Measurements from ENCODE around the gene CROCC2.

Gene CROCC2

DNA sequence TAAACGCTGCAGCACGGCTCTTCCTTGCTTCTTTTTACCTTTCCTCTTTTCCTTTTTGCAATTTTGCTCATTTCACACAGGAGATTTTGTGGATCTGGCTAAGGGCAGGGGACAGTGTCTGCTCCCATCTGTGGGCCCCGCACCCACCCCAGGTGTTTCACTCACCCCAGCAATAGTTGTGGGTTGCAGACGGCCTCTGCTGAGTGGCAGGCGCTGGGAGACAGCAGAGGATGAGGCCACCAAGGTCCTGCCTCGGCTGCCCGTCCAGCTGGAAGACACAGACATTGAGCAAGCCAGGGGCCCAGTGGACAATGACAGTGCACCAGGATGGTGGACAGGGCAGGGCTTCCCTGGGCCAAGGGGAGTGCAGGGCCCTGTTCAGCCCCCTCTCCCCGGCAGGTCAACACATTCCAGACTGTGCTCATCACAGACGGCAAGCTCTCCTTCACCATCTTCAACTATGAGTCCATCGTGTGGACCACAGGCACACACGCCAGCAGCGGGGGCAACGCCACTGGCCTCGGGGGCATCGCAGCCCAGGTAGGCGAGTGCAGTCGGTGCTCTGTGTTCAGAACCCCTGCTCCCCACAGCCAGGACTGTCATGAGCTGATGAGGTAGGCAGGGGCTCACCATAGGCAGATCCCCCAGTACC is 127.3 kb downstream of the CROCC2 start:
- no peak for DNase-seq (ENCODE audit: low read depth in 2 of 2, low spot score in 1 of 2)

DNA sequence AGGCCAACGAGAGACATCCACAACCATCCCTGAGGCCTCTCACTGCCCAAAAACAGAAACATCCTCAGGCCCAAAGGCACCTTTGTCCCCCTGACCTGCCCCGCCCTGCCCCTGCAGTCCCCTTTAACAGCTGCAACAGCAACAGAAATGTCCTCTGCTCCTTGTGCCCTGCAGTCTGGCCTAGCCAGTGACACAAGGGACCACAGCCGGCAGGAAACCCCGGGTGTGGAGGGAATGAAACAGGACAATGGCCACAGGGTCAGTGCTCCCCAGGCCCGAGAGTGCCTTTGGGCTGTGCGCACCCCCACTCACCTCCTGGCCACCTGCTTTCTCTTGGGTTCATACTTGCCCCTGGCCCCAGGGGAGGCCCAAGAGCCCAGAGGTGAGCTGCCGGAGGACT is 127.9 kb downstream of the CROCC2 start:
- DNase-seq (ENCODE audit: low read depth in 2 of 2, low spot score in 1 of 2) = no peak

DNA sequence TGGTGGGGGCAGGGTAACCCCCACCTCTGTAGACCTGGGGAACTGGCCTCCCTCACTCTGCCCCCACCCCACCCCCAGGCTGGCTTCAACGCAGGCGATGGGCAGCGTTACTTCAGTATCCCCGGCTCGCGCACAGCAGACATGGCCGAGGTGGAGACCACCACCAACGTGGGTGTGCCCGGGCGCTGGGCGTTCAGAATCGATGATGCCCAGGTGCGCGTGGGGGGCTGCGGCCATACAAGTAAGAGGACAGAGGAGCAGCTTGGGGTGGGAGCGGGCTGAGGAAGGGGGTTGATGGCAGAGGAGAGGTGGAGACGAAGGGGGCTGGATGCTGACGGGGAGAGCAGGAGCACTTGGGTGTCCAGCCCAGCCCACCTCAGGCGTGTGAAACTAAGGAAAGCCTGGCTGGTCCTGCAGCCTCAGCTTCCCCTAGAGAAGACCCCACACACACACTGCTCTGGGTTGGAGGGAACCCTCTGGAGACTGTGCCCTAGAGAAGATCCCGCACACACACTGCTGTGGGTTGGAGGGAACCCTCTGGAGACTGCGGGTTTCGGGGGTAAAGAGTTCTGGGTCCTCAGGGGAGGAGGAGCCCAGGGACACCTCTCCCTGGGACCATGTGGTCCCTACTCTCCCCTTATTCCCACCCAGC is 128.5 kb downstream of the CROCC2 start:
- no peak for DNase-seq (ENCODE audit: low read depth in 2 of 2, low spot score in 1 of 2)

DNA sequence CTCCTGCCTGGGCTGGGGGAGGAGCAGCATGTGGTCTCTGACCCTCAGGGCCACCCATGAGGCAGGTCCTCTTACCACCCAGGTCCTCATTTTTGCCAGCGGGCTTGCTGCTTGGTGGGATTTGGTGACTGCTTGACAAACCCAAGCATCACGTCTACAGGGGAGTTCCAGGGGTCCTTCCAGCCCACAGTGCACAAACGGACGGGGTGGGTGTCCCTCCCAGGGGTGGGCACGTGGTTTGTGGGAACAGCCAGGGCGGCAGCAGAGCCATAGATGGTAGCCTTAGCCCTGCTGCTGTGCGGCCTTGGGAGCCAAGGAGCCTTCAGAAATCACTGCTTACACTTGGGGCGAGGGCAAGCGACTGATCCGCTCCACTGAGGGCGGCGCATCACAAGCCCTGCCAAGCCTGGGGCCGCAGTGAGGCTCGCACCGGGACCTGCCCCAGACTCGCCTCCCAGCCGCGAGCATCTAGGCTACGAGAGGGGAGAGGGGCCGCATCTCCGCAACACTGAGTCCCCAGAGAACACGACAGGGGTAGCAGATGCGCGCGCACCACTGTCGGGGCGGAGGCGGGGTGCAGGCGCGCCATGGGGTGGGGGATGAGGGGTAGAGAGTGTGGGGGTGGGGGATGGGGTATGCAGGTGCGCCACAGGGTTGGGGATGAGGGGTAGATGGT is 129.1 kb downstream of the CROCC2 start:
- DNase-seq (ENCODE audit: low read depth in 2 of 2, low spot score in 1 of 2) = no peak

DNA sequence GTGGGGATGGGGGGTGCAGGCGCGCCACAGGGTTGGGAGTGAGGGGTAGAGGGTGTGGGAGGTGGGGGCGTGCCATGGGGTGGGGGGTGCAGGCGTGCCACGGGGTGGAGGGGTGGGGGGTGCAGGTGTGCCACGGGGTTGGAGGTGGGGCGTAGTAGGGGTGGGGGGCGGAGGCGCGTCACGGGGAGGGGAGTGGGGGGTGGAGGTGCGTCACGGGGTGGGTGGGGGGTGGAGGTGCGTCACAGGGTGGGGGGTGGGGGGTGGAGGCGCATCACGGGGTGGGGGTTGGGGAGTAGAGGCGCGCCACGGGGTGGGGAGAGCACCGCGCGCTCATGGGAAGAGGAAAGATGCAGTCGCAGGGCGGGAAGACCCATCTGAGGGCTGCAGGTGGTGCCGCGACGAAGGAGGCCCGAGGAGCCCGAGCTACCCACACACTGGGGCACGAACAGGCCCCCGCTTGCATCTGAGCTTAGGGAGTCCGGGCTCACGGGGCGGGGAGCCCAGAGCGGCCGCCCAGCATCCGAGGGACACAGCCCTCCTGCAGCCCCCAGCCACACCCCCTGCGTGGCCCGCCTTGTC is 129.8 kb downstream of the CROCC2 start:
- peak in 1 of 2 donors; percentile 13 for DNase-seq (ENCODE audit: low read depth in 2 of 2, low spot score in 1 of 2)

DNA sequence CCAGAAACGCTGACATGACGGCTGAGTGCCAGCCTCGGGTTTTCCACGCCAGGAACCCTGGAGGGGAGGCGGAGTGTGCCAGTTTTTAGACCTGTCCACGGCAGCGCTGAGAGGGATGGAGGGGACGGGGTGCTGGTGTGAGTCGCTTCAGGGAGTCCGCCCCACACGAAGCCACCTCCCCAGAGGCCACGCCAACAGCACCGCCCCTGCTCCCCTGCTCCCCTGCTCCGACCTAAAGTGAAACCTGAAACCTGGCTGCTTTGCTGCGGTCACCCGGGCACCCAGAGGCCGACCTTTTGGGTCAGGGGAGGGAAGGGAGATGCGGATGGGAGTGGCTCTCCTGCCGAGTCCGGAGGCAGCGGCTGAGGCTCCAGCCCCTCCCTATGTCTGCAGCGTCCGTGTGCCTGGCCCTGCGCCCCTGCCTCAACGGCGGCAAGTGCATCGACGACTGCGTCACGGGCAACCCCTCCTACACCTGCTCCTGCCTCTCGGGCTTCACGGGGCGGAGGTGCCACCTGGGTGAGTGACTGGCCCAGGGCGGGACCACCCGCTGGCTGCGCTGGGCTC is 130.3 kb downstream of the CROCC2 start:
- DNase-seq (ENCODE audit: low read depth in 2 of 2, low spot score in 1 of 2) = peak; percentile 21 to 30

DNA sequence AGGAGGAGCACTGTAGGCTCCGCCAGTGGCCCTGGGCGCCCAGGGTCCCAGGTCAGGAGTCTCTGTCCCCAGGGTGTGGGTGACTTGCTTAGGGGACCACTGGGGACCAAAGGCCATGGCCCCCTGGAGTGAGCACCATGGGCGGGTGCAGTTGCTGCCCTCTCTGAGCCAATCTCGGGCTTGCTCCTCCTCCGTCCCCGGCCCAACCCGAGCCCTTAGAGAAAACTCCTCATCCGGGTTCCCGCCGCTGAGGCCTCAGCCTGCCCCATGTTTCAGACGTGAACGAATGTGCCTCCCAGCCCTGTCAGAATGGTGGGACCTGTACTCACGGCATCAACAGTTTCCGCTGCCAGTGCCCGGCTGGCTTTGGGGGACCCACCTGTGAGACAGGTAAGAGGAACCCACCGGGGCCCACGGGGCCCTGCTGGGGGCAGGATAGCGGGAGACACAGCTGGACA is 130.9 kb downstream of the CROCC2 start:
- DNase-seq (ENCODE audit: low read depth in 2 of 2, low spot score in 1 of 2) = no peak

DNA sequence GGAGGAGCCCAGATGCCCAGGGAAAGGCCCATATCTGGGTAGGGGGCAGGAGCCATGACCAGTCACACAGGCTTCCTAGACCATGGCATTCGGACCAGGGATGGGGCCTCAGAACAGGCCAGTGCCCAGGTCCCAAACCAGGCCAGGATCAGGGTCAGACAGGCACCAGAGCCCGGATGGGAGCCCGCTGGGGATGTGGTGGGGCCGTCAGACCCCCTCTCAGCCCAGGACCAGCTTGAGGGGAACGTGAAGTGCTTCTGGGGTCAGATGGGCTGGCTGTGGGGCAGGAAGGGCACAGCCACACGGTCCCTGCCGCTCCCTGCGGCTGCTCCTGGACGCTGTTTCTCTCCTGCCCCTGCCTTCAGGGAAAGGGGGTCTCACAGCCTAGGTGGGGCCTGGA is 131.4 kb downstream of the CROCC2 start:
- no peak for DNase-seq (ENCODE audit: low read depth in 2 of 2, low spot score in 1 of 2)

DNA sequence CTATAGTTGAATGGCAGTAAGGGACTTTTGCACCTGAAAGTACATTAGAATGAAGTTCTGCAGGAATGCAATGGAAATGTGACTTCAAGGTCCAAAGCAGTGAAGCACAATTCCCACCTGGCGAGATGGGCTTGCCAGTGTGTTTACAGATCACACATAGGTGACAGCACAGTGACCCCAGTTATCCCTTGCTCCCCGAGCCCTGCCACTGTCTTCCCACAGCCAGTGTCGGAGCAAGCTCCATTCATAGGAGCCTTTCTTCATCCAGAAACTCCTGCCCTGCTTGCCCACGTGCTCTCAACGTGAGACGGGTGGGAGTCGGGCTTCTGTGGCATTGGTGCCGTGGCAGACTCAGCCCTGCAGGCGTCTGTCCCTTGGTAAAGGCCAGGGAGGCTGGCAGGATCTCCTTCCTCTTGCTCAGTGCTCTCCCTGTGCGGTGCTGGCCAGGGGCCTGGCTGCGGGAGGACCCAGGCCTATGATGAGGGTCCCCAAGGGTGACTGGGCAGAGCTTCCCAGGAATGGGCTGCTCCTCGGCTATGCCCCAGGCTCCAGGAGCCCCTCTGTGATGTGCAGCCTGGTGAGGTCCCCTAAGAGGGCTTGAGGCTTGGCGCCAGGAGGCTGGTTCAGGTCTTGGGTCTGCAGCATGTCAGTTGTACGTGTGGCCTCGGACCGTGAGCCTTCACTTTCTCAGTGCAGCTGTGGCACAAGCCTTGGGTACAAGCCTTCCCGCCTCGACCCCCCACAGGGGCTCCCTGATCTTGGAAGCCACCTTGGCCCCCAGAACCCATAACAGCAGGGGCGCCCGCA is 132.4 kb downstream of the CROCC2 start:
- no peak for DNase-seq (ENCODE audit: low read depth in 2 of 2, low spot score in 1 of 2)

DNA sequence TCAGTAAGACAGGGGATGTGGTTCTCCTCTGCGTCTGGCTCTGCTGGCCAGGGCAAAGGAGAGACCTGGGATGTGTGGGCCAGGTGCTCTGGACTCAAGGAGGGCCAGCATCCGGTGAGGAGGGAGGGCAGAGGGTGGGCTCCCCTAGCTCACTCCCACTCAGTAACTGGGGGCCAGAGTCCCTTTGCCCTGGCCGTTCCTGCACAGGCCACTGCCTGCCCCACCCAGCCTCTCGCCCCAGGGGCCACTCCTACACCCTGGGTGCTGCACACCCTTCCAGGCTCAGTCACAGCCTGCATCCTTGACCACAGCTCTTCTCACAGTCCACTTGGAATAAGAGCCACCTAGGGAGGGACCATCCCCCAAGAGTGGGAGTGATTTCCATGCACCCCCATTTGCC is 133.3 kb downstream of the CROCC2 start:
- no peak for DNase-seq (ENCODE audit: low read depth in 2 of 2, low spot score in 1 of 2)

DNA sequence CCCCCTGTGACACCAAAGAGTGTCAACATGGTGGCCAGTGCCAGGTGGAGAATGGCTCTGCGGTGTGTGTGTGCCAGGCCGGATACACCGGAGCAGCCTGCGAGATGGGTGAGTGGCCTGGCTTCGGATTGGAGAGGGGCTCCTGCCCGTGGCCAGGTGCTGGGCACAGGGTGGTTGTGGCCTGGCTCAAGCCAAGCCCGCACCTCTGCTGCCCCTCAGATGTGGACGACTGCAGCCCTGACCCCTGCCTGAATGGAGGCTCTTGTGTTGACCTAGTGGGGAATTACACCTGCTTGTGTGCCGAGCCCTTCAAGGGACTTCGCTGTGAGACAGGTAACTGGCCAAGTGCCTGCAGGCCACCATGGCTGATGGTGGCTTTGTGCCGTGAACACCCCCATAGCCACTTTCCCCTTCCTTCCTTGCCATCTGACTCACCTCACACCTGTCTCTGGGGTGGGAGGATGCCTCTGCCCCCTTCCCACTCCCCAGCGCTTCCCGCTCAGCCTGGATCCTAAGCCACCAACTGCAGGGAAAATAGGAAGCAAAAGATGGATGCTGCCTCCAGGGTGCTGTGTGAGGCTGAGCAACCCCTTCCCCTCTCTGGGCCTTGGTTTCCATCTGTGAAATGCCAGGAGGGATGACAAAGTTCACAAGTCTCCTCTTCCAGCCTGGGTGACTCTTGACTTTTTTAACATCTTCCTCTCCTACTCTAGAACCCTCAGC is 134.1 kb downstream of the CROCC2 start:
- DNase-seq (ENCODE audit: low read depth in 2 of 2, low spot score in 1 of 2) = no peak

DNA sequence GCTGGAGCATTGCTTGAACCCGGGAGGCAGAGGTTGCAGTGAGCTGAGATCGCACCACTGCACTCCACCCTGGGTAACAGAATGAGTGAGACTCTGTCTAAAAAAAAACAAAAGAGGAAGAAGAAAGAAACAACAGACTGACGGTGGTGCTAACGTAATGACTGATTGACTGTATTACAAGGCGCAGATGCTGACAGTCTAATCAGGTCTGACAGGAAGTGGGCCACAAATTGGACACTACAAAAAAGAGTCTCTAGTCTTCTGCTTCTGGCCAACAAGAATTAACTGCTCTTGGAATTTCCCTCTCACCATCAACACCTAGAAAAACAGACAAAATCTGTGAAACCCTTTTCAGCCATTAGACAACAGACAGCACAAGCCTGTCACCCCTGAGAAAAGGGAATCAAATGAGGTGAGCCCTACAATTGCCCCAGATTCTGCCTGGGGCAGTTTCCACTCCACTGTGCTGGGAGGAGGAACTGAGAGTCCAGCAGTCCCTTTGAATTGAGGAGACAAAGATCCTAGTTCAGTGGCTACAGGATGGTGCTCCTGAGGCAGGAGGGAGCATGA is 135.5 kb downstream of the CROCC2 start:
- DNase-seq (ENCODE audit: low read depth in 2 of 2, low spot score in 1 of 2) = no peak

Data from stimulated activated CD8-positive, alpha-beta memory T cell treated with anti-CD3 and anti-CD28 coated beads, Interleukin-4, amount 100 ng/mL, for 1 hour (primary cell).